GM19099 (cell line): ENCODE data around the gene EIPR1.

Source experiments
- POLR2A ChIP-seq: IDR thresholded peaks from 3 replicates; pipeline ENCODE4 v1.6.1; 2011; ENCODE audit warnings: low read depth; ENCODE audit not compliant: insufficient read length; ENCODE audit errors: extremely low read depth

The EIPR1 gene

DNA sequence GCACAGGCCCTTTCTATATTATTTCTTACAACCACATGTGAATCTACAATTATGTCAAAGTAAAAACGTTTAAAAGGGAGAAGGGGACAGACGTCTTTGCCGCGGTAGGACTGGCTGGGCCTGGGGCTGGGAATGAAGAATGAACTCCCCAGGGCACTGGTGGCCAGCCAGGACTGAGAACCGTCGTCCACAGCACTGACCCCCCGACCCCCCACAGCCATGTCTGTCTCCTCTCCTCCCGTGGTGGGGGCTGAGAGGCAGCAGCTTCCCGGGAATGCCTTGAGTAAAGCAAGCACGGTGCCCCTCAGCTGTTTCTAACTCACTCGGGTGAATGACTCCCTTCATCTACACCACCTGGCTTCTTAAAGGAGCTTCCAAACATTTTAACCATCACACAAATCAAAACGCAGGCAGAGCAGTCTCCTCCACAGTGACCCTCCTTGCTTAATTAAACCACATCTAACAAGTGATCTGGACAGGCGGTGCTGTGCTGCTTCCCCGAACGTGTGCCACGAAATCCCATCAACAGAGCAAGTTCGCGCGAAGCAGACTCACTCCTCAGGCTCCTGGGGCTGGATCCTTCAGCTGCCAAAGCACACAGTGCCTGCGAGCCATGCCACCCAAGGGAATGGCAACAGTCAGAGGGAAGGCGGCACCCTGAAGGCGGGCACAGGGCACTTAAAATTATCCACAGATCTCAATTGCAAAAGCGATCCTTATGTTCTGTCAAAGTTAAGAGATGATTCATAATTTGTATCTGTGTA, 217.7 kb downstream of the EIPR1 start:
- no peak for TF ChIP-seq POLR2A

DNA sequence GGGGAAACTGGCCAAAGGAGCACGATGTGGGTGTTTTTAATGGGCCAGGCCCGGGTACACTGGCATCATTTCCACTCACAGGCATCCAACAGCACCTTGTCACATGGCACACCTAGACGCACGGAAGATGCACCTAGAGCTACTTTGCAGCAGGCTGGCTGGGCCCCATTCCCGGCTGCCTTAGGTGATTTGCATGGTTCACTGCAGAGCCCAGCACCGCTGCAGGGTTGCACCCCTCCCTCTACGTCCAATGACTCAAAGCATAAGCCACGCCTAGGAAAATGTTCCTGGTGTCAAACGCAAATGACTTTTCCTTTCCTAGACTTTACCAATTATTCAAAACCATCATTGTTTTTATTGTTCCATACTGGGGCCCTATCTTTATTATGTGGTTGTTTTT, 222.9 kb downstream of the EIPR1 start:
- no peak for TF ChIP-seq POLR2A

DNA sequence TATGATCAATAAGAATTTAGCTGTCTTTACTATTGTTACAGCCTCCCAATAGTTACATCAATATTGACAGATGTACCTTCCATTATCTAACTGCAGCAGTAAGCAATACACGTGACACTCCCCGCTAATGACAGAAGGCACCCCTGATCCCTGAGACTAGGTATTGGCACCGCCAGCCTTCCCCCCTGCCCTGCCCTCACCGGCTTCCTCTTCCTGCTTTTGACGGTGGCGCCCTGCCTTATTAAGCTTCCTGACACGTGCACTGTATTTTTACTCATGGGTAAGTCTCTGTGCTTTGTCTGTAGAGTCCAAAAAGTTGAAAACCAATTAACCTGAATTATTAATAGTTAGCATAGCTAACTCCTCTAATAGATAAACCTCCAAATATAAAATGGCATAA, 223.5 kb downstream of the EIPR1 start:
- TF ChIP-seq POLR2A, result no peak

DNA sequence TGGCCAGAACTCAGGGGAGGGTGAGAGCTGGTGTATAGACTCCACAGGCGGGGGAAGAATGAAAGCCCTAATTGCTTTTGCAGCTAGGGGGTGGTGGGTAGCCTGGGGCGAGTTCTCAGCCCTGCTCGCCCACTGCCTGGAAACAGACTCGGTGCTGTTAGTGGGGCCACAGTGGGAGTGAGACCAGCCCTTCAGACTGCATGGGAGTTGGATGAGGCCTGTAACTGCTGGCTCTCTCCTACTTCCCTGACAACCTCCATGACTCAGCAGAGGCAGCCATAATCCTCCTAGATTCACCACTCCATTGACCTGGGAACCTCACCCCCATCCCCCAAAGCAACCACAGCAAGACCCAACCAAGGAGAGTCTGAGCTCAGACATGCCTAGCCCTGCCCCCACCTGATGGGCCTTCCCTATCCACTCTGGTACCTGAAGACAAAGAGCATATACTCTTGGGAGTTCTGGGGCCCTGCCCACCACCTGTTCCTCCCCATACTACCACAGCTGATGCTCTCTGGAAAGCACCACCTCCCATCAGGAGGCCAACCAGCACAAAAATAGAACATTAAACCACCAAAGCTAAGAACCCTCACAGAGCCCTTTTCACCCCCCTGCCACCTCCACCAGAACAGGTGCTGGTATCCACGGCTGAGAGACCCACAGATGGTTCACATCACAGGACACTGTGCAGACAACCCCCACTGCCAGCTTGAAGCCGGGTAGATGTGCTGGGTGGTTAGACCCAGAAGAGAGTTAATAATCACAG, 226.3 kb downstream of the EIPR1 start:
- TF ChIP-seq POLR2A, result no peak

DNA sequence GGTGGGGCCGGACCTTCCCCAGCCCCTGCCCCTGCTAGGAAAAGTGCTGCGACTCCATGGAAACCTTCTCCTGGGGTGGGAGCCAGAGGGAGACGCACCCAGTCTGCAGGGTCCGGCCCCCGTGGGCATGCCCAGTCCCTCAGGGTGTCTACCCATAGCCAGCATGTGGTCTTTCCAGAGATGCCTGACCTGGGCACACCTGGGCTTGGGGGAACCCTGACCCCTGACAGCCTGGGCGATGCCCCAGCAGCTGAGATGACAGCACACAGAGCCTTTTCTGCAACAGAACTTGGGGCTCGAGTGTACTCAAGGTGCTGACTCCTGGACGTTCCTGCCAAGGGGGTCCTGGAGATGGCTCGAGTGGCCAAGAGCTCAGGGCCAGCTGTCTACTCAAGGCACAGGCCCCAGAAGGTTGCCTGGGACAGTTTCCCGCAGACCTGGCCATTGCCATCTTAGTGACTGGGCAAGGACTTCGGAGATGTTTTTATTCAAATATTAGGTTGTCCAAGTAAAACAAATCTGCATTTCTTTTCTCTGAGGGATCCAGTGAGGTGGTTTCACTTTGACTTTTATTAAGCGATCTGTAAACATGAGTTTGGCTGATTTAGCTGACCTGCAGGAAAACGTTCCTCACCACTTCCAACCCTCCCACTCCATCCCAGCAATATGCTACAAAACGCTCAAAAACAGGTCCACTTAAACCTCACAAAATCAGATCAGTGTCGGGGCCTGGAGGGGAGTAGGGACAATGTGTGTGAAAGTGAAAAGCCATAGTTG, 228.0 kb downstream of the EIPR1 start:
- TF ChIP-seq POLR2A, result no peak

DNA sequence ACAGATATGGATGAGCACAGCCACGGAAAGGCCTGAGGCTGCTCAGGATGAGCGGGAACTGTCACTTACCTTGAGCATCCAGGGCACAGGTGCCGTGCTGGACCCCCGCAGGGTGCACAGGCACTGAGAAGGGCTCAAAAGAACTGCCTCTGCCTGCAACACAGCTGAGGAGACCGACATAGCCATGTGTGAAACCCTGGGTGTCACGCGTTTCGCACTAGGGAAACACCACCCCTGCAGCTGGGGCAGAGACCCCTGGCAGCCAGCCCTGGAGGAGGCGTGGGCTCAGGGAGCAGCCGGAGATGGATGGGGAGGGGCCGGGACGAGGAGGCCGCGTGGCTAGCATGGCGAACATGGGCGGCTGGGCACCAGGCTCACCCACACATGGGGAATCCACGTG, 228.9 kb downstream of the EIPR1 start:
- no peak for TF ChIP-seq POLR2A

DNA sequence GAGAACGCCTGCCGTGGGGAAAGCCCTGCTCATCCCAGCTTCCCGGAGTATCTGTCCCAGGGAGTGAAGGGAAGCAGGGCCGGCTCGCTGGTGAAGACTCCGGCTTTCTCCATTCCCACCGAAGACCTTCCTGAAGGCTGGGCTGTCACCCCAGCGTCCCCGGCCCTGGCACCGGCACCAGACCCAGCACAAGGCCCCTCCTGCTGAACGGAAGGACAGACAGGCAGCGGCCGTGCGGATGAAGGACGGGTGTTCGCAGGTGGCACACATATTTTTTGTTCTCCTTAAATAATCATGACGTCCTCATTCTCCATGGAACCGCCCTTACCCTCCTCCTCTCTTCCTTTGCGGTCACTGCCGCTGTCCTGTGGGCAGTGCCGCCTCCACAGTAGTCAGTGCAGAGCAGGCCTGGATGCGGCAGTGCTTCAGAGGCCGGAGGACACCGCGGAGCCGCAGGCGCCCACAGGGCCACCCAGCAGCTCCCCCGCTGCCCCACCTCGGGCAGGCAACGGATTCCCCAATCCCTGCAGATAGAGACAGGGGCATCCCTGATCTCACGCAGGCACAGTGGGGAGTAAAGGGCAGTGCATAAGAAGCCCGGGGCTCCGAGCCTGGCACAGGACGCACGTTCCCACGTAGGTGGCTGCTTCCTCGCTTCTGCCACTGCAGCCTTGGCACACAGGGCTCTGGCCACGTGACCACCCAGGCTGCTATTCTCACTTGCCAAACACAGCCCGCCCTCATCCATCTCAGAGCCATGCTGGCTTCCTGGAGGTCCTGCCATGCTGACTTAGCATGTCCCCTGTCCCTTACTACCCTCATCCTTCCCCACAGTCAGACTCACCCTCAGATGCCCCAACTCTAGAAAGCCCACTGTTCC, 229.7 kb downstream of the EIPR1 start:
- TF ChIP-seq POLR2A, result no peak

DNA sequence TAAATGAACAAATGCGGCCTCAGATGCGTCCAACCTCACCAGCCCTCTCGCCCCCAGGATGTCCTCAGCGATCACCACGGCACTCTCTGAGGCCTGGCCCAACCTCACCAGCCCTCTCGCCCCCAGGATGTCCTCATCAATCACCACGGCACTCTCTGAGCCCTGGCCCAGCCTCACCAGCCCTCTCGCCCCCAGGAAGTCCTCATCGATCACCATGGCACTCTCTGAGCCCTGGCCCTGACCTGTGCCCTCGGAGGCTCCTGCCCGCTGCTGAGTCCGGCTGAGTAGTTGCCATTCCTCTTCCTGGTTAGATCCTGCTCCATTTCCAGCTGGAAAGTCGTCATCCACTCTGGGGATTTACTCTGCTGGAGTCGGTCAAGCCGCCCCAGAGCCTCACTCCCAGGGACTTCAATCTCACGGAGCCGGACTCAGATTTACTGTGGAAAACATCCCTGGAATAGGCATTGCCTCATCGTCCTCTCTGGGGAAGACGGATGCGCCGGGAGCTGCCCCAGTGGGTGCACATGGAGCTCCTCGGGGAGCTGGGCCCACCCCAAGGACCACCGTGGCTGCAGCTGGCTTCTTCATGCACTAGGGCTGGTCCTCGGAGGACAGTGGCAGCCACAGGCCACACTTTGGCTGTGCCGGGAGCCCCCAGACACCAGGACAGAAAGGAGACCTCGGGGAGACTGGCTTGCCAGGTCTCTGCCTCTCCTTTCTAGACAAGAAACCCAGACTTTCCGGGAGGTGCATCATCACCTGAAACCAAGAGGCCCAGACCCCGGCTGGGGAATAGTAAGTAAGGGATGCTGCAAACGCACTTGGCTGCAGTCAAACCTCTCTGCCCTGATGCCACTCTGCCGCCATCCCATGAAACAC, 230.6 kb downstream of the EIPR1 start:
- TF ChIP-seq POLR2A, result no peak

DNA sequence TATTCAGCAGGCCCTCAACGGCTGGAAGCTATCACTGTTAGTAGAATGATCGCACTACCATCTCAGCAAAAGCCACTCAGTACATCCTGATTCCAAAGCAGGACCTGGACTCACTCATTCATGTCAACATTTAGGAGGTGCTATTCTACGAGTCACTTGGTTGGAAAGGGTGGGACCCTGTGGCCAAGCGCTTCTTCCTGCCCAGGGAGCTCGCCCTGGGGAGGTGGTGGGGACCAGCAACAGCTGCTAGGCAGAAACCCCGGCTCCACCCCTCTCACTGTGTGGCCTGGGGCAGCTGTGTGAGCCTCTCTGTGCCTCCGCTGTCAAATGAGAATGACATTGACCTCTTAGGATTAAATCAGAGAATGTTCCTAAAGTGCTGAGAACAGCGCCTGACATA, 231.4 kb downstream of the EIPR1 start:
- TF ChIP-seq POLR2A, result no peak

DNA sequence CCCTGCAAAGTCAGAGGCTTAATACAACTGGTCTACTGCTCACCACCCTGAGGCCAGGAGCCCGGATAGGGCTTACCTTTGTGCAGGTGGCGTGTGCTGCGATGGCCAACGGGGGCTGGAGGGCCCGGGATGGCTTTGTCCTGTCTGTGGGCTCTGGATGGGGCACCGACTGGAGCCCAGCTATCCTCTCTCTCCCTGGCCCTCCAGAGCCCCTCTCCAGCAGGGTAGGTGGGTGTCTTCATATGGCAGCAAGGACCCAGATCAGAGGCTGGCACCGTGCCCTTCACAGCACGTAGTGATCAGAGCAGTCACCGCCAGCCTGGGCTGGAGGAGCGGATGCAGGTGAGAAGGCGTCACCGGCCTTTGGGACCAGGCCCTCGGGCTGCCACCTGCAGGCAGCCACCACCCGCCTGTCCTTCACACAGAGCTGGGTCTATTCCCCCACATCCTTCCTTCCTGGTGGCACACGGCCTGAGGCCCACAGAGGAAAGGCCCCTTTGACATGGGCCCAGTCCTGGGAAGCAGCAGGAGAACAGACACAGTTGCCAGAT, 232.1 kb downstream of the EIPR1 start:
- TF ChIP-seq POLR2A, result no peak

DNA sequence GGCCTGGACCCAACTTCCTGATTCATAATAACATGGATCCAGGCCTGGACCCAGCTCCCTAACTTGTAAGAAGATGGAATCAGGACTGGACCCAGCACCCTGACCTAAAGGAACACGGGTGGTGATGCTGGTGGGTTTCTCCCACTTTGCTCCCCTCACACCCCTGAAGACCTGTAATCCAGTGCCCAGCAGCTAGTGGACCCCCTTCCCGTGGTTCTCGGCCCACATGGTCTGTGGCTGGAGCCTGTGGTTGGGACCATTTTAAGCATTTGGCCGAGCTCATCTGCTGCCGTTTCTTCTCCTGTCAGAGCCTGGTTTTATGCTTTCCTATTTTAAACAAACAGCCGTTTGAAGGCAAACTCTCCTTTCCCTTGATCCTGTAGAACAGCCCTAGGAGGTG, 232.8 kb downstream of the EIPR1 start:
- TF ChIP-seq POLR2A, result no peak

DNA sequence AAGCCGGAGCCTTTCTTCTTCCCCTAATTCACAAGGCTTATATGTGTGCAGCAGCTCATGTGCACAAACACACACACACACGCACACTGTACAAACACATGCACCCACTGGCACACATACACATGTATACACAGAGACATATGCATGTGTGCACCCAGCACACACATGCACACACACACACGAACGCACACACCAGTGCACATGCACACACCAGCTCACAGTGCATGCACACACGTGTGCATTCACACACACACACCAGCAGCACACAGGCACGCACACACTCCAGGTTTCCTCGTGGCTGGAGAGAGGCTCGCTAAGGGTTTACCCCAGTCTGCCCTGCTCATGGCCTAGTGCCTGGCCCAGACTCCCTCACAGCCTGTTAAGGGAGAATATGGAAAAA, 234.0 kb downstream of the EIPR1 start:
- TF ChIP-seq POLR2A, result no peak

DNA sequence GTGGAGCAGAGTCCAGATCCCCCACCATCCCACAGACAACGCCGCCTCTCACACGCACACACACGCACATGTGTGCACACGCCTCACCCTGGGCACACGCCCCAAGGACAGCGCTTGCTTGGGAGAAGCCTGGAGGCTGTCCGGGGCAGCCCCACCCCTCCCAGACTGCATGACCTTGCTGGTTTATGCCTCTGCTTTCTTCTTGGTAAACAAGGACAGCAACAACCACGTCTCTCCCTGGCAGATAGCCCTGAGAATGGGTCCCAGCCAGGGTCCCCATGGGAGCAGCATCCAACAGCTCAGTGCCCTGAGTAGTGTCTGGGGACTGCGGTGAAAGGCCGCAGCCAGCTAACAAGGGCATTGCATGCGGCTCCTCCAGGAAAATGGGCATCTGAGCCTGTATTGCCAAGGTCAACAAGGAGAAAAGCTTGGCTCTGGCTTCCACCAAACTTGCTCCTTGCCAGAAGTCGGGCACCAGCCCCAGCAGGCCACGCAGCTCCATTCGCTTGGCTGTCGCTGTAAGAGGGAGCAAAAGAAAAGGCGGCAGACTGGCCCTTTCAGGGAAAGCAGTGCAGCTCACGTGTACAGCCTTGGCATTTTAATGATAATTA, 234.6 kb downstream of the EIPR1 start:
- no peak for TF ChIP-seq POLR2A
